Cardiac muscle cell (in vitro differentiated cells and primary cell): Measurements from ENCODE around the gene TMOD3. TPM values are rescaled to one million over a fixed set of nuclear protein-coding genes. Genes with fewer than 3 reads are reported as not detected.

Experiments used
- DNase-seq, 2 donors: peaks; one replicate each; pipeline versions ENCODE4 v3.0.0 to v3.0.0-alpha.2; 2010 to 2017; ENCODE audit warnings: low read depth in 1 of 2, low spot score in 1 of 2
- H3K27ac ChIP-seq: fragments of 200-600 bp; sonication (generic); 2 replicates; pipeline ENCODE4 v1.5.1; 2016
- H3K27me3 ChIP-seq: fragments of 200-600 bp; sonication (generic); 2 replicates; pipeline ENCODE4 v1.6.0; 2016; ENCODE audit warnings: control low read depth
- H3K36me3 ChIP-seq: fragments of 200-600 bp; sonication (generic); 2 replicates; pipeline ENCODE4 v1.5.1; 2016; ENCODE audit warnings: control low read depth
- H3K4me1 ChIP-seq: fragments of 200-600 bp; sonication (generic); 2 replicates; pipeline ENCODE4 v1.8.1; 2017; ENCODE audit warnings: low read depth, mild to moderate bottlenecking, mixed run types
- H3K4me3 ChIP-seq: fragments of 200-600 bp; sonication (generic); 2 replicates; pipeline ENCODE4 v1.5.1; 2016; ENCODE audit warnings: mild to moderate bottlenecking
- H3K9me3 ChIP-seq: fragments of 200-600 bp; sonication (generic); 2 replicates; pipeline ENCODE4 v1.5.1; 2017; ENCODE audit warnings: low read depth, mild to moderate bottlenecking, control low read depth
- polyA plus RNA-seq: library from polyadenylated mRNA; unstranded; fragments of >200 nt; fragmentation: Nextera tagmentation; extraction: Ambion mirVana; gene quantifications from 2 replicates; pipeline ENCODE4 v1.2.1, GENCODE V29; 2016
- total RNA-seq: library from RNA; depleted of rRNA; stranded (reverse); fragments of >200 nt; gene quantifications from 2 replicates; pipeline ENCODE4 v1.2.3, GENCODE V29; 2016
- TF ChIP-seq, protein P1 (sequence below): IDR thresholded peaks from 2 replicates; pipeline ENCODE4 v1.5.1; 2012; ENCODE audit warnings: low read depth, mild to moderate bottlenecking, low read length

The TMOD3 gene
- total and polyA plus RNA-seq, 2 experiments from 2014 or later, result 6.0 to 10.9 TPM

DNA sequence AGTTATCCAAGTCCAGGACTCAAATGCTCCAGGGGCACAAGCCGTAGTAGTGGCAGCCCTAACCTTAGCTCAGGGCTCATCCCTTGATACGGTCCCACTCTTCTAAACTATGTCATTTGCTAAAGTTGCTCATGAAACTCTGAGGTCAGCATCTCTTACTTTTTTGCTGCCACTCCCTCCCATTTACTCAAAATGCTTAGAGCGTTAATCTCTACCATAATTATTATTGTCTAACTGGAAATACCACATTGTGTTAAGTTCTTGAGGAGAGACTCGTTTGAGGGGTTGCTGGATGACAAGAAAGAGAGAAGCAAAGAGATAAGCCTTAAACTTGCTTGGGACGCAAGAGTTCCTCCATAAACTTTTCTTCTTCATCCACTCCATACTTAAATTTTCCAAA lies 26.9 kb upstream of the TMOD3 start:
- no peaks in the 10 kb centered on the region for H3K4me1 ChIP-seq
- no peak overlapping the region for H3K27ac ChIP-seq
- TF ChIP-seq, protein P1, sequence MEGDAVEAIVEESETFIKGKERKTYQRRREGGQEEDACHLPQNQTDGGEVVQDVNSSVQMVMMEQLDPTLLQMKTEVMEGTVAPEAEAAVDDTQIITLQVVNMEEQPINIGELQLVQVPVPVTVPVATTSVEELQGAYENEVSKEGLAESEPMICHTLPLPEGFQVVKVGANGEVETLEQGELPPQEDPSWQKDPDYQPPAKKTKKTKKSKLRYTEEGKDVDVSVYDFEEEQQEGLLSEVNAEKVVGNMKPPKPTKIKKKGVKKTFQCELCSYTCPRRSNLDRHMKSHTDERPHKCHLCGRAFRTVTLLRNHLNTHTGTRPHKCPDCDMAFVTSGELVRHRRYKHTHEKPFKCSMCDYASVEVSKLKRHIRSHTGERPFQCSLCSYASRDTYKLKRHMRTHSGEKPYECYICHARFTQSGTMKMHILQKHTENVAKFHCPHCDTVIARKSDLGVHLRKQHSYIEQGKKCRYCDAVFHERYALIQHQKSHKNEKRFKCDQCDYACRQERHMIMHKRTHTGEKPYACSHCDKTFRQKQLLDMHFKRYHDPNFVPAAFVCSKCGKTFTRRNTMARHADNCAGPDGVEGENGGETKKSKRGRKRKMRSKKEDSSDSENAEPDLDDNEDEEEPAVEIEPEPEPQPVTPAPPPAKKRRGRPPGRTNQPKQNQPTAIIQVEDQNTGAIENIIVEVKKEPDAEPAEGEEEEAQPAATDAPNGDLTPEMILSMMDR, result no peak
- DNase-seq, result no peak
- no peak overlapping the region for H3K4me3 ChIP-seq
- no peaks in the 10 kb centered on the region for H3K27me3 ChIP-seq
- no peaks in the 10 kb centered on the region for H3K36me3 ChIP-seq
- H3K9me3 ChIP-seq, result no peaks in the 10 kb centered on the region

DNA sequence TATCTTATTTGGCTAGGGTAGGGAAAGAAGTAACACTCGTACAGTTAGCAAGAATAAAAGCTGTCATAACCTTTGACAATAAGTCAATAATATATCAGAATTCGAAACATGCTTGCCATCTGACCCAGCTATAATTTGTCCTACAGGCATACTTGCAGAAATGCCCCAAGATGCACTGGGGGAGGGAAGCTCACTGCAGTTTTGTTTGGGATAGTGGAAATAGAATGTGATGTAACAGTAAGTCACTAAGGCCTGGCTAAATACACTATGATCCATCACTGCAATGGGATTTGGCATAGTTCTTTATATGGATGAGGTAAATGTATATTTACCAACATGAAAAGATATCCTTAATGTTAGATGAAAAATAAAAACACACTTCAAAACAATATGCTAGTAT lies 25.5 kb upstream of the TMOD3 start:
- H3K36me3 ChIP-seq, result no peaks in the 10 kb centered on the region
- no peaks in the 10 kb centered on the region for H3K9me3 ChIP-seq

DNA sequence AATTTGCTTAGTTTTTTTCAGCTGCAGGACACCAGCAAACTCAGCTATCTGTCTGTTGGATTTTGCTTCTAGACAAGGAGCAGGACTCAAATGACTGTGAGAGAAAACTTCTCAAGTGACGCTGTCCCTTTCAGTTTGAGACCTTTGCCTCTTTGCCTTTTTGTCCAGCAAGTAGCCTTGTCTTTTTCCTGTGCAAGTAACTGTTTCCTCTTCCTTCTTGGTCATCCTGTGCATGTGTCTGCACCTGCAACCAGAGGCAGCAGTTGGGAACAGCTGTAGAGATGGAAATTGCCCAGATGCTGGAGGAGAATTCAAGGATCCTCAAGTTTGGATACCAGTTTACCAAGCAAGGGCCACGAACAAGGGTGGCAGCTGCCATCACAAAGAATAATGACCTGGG lies 23.3 kb upstream of the TMOD3 start:
- TF ChIP-seq, protein P1, result no peak
- no peak overlapping the region for H3K4me3 ChIP-seq
- H3K4me1 ChIP-seq, result no peaks in the 10 kb centered on the region

More for the DNA sequence above, 25.5 kb upstream of the TMOD3 start:
- Histone ChIP-seq H3K27ac (no peak overlapping the region), H3K27me3 (no peaks in the 10 kb centered on the region), H3K4me3 (no peak overlapping the region), H3K4me1 (no peaks in the 10 kb centered on the region)
- DNase-seq, result no peak
- TF ChIP-seq, protein P1, result no peak

DNA sequence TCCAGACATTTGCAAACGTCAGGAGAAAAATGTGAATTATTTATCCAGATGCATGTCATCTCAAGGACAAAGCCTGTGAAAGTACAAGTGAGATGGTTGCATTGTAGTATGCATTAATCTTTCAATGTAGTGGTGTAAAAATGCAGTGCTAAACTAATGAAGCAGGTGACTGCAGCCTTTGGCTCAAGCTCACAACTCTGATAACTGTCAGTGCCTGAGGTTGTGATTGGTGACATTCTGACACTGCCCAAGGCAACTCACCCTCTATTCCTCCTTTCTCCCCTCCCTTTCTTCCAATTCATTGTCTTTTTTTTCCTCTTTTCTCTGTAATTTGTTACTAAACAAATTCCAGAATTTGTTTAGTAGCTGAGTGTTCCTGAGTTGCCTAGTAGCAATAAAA lies 20.0 kb upstream of the TMOD3 start:
- H3K4me1 ChIP-seq, result no peaks in the 10 kb centered on the region

More for the DNA sequence above, 23.3 kb upstream of the TMOD3 start:
- no peak for DNase-seq
- Histone ChIP-seq H3K27me3 (no peaks in the 10 kb centered on the region), H3K27ac (no peak overlapping the region), H3K36me3 (no peaks in the 10 kb centered on the region), H3K9me3 (no peaks in the 10 kb centered on the region)

DNA sequence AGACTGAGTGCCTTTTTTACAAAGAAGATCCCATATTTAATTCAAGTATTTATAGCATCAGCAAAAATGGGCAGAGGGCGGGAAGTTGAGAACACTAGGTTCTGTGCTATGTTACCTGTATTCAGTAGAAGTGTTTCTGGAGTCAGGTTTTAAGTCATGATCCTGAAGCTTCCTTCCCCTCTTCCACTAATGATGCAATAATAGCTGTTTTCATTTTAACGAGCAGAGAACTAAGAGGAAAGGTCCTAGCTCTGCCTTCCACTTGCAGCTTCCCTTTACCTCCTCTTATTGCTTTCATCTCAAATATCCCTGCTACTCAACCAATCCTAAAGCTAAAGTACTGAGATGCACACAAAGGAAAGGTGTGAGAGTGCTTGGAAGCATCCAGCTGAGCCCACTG lies 16.9 kb upstream of the TMOD3 start:
- no peaks in the 10 kb centered on the region for H3K27me3 ChIP-seq
- DNase-seq, result no peak
- H3K36me3 ChIP-seq, result no peaks in the 10 kb centered on the region
- TF ChIP-seq, protein P1, result no peak
- peaks cover 7% of the 10 kb centered on the region for H3K4me1 ChIP-seq
- H3K9me3 ChIP-seq, result no peaks in the 10 kb centered on the region
- no peak overlapping the region for H3K4me3 ChIP-seq
- no peak overlapping the region for H3K27ac ChIP-seq

More for the DNA sequence above, 20.0 kb upstream of the TMOD3 start:
- TF ChIP-seq, protein P1, result no peak
- no peak for DNase-seq
- Histone ChIP-seq H3K36me3 (no peaks in the 10 kb centered on the region), H3K27ac (no peak overlapping the region), H3K9me3 (no peaks in the 10 kb centered on the region), H3K4me3 (no peak overlapping the region), H3K27me3 (no peaks in the 10 kb centered on the region)

DNA sequence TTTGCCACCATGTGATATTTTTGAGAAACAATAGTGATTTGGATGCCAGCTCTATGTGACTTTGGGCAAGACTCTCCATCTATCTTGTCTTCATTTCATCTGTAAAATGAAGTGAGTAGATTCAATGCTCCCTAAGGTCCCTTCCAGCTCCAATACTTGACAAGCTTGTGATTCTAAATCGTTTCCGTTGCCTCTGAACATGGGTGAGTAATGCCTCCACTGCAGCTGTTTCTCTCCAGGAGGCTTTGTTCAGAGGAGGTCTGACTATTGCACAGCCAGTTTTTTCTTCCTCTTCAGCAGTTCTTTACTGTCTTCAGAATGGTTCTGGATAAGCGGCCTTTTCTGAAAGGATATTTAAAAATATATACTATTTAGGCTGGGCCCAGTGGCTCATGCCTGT lies 14.8 kb upstream of the TMOD3 start:
- Histone ChIP-seq H3K27ac (no peak overlapping the region), H3K36me3 (no peaks in the 10 kb centered on the region), H3K9me3 (no peaks in the 10 kb centered on the region), H3K4me1 (peaks cover 7% of the 10 kb centered on the region), H3K27me3 (no peaks in the 10 kb centered on the region), H3K4me3 (no peak overlapping the region)
- TF ChIP-seq, protein P1, result no peak
- peak in 1 of 2 donors; percentile 16 for DNase-seq
